HG02588 (cell line): ENCODE measurements around the gene UBR4.

Experiments
- ATAC-seq: cut with Tn5 transposase; IDR thresholded peaks from one replicate; pipeline ENCODE4 v1.9.1; 2021; ENCODE audit warnings: mild to moderate bottlenecking, moderate library complexity; ENCODE audit not compliant: unreplicated experiment

UBR4 gene

GRCh38 chr1:19149736-19150135 lies 60.3 kb downstream of the UBR4 start:
- no peak for ATAC-seq

DNA sequence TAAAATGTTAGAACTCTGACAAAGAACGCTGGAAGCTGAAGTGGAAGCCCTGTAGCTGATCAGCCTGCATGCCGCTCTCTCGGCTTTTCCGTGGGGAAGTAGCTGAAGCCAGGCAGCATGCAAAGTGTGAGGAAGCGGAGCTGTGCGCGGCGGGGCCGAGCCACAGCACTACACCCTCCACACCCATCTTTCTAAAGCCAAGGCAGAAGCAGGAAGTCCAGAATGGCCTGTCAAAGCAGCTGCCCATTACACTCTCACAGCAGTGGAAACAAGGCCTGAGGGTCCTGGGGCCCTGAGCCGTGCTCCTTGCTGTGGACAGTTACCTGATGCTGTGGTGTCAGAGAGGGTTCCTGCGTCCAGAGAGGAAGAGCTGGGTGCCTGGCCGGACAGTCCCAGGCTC lies 69.6 kb downstream of the UBR4 start:
- ATAC-seq = no peak

- no peak for ATAC-seq
These were observed 70.4 kb downstream of the UBR4 start for GRCh38 chr1:19139711-19140110.

DNA sequence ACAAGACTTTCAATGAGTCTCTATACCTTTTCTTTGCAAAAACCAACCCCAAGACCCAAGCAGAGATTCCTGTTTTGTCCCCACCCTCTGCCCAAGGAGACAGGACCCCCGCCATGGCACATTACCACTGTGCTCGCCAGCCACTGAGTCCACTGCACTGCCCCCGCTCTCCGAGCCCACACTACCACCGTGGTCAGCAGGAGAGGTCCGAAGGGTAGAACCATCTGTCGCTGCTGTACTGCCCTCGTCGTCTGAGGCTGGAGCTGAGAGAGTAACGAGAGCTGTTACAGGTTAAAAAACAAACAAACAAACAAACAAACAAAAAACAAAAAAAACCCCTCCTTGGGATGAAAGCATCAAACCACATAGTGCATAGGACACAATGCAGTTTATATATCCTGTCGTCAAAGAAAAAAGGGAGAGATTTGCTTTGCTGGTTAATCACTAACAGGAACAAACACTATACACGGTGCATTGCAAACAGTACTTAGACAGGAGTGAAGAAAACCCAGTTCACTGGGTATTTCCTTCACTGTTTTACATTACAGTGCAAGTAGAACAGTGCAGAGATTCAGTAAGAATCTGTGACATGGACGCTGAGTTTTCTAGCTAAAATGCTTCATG lies 71.0 kb downstream of the UBR4 start:
- ATAC-seq = no peak

DNA sequence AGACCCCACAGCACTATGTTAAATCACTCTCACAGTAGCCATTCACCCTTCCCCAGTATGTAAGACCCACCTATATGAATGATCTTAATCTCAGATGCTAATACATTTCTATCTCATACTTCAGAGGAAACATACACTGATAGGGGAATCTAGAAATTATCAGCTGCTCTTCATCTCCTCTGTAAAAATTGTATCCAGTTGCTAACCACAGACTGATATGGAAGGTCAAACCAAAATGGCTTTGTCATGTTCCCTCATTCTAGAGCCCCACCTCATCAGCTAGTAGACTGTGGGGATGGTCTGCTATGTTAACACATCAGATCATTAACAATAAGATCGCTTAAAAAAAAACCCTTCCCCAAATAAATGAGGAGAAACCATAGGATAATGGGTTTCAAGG lies 71.7 kb downstream of the UBR4 start:
- ATAC-seq = no peak

DNA sequence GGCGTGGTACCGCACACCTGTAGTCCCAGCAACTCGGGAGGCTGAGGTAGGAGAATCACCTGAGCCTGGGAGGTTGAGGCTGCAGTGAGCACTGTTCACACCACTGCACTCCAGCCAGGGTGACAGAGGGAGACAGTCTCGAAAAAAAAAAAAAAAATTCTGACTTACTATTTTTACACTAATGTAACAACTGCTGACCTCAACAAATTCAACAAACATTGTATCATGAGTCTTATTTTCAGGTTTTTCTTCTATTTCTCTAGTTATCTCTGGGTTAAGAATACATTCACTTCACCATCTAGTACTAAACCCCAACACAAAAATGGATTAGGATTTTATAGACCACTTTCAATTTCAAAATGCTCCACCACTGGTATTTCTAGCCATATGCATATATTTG lies 72.9 kb downstream of the UBR4 start:
- no peak for ATAC-seq

- ATAC-seq = no peak
These were observed 76.7 kb downstream of the UBR4 start for GRCh38 chr1:19133360-19133759.

DNA sequence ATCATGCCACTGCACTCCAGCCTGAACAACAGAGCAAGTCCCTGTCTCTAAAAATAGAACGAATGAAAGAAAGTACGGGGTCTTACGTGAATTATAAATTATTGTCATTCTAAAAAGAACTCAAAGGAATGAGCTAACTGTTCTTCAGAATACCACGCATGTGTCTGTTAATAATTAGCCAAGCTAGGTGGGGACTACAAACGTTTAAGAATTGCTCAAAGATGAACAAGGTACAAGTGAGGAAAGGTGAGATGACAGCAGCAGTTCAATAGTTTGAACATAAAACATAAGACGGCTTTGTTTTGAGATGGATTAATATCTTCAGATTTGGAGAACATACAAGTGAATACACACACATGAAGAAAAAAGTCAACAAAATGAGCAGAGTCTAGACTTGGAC lies 79.6 kb downstream of the UBR4 start:
- ATAC-seq = no peak

DNA sequence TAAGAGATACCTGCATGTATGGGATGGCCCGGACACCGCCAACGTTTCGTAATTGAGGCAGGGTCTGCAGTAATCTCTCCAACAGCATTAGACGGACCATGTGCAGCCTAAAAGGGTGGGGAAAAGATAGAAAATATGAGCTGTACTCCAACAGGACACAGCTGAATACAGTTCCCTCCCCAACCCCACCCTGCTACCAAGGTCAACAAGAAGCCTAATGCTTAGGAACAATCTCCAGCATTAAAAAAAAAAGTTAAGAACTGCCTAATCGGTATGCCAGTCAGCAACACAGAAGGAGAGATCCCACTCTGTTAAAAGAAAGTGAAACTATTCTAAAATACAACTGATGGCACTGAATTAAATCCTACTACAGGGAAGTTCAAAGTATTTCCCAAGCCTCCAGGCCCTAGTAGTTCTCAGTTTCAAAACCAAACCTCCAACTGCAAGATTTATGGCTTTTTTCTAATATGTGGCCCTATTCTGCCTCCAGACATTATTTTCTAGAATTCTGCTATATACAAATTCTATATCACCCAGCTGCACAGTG lies 81.0 kb downstream of the UBR4 start:
- no peak for ATAC-seq

GRCh38 chr1:19124273-19124672 lies 85.8 kb downstream of the UBR4 start:
- ATAC-seq = no peak

- ATAC-seq = no peak
These were observed 86.2 kb downstream of the UBR4 start for GRCh38 chr1:19123837-19124236.

- ATAC-seq = no peak
These were observed 87.4 kb downstream of the UBR4 start for GRCh38 chr1:19122668-19123067.

DNA sequence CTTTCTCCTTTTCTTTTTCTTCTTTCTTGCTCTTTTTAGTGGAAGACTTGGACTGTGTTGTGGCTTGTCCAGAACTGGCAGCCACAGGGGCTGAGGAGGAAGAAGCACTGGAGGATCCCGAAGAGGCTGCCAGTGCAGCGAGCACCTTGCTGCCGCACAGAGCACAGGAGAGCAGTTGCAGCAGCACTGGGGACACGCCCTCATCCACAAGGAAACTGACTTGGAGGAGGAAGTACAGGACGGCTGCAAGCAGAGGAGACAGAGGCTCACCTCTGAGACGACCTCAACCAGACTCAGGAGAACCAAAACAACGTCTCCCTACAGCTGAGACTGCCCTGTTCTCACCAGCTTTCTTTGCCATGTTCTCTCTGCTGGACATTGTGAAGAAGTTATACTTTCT lies 88.9 kb downstream of the UBR4 start:
- no peak for ATAC-seq

DNA sequence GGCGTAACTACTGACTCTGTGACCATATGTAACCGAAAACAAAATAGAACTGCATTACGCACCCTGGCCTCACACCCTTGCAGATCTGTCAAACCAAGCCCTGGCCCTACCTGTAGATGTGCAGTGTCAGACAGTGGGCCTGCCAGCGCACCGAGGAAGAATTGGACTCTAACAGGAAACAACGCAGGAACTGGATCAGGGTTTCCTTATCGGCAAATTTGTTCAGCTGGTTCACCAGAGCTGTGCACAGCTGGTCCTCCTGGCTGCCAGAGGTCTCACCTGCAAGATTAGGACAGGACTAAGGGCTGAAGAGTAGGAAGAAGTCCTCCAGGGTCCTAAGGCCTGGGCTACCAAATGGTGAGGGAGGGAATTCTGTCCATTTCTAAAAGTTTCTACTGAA lies 90.0 kb downstream of the UBR4 start:
- ATAC-seq = no peak

DNA sequence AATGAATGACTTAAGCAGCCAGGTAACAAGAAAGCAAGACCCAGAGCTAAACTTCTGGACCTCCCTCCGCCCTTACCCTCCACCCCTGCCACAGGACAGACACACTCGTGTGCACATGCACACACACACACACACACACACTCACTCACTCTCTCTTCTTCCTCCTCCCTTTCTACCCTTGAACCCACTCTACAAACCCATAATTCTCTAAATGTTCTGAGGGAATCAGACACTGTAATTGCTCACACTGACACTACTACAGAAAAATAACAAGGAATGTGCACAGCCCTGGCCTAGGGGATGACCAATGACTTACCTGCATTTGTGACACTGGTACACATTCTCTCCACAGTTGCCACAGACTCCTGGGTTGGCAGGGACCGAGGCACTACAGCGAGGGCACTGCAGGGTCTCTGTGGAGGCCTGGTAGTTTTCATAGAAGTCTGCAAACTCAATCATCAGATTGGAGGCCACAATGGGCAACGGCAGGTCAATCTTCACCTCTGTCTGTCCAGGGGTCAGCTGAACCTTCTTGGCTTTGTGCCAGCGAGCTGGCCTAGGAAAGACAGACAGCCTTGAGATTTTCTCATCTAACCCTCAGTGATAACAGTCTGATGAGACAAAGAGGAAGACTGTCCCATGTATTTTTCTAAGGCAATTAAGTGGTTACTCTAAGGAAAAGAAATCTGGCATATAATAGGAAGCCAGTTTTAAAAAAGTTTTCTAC lies 94.8 kb downstream of the UBR4 start:
- no peak for ATAC-seq

- no peak for ATAC-seq
These were observed 96.4 kb downstream of the UBR4 start for GRCh38 chr1:19113697-19114092.

- ATAC-seq = no peak
These were observed 97.0 kb downstream of the UBR4 start for GRCh38 chr1:19112891-19113696.

DNA sequence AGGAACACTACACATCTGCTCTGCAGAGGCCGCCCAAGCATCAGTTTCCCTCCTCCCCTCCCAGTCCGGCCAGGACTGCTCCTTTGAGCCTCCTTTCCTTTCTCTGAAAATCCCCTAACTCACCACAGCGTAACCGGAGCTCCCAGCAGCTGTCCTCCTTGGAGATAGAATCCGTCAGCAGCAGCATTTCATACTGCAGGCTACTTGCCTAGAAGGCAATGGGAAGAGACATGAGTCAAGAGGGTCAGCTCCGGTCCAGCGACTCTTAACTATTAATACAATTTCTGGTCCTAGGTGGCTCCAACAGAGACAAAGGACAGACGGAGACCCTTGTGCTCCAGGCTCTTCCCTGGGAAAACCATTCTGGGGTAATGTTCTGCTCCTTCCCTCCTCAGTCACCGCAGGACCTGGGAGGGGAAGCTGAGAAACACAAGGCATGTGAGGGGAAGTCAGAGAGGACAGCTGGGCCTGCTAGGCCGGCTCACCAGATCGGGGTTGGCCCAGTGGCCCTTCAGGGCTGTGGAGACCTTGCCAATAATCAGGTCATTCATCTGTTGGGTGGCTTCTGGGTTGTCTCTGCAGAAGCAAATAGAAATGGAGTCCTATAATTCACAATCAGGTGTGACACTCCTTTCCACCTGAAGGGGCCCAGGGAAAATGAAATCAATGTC lies 99.7 kb downstream of the UBR4 start:
- ATAC-seq = no peak

DNA sequence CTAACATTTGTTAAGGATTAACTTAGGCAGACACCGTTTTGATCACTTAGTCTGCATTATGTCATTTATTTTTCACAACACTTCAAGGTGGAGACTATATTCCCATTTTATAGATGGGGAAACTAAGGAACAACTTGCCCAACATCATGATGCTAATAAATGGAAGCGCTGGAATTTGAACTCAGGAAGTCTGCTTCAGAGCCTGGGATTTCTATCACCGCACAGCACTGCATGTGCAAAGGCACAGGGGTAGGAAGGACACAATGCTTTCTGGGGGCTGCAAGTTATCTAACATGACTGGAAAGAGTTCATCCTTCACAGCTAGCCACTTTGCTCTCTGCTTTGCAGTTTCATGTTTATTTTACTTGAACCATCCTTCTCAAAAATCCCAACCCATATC lies 100.5 kb downstream of the UBR4 start:
- no peak for ATAC-seq

DNA sequence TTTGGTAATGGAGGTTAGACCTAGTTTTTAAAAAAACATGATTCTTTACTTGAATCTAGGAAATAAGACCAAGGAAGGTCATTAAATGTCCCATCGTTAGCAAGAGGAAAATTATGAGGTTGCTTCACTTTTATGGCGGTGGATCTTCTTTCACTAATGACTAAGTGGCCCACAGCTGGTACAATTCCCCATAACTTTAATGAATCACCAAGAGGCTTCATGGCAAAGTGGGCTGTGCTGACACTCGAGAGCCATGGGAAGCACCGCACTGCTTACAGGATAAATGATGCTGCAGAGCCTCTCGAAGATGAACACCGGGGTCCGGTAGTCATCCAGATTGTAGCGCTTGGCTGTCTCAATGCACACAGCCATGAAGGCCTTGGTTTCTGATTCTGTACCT lies 108.8 kb downstream of the UBR4 start:
- no peak for ATAC-seq

GRCh38 chr1:19100028-19100427 lies 110.0 kb downstream of the UBR4 start:
- ATAC-seq = no peak
